ENCODE data around the gene HDLBP. TPM values are rescaled to one million over a fixed set of nuclear protein-coding genes. Genes with fewer than 3 reads are reported as not detected.

Gene HDLBP
- total RNA-seq, 1 donor from 2014 or later: 240 TPM

DNA sequence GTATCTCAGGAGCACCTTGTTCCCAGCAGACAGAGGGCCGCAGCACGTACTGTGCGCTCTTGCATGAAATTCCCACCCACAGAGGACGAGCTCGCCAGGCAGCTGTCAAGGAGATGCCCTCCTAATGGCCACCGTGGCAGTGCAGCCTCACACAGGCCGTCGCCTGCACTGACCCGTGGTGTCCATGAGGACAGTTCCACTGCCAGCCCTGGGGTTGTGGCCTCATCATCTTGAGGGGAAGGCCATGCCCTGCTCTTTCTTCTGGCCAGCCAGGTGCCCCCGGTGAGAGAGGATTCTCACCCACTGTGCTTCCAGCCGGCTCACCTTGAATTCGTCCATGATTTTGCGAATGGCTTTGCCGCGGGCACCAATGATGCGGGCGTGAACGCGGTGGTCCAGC, 85.0 kb downstream of the HDLBP start:
- intact Hi-C loops (cut with micrococcal nuclease): no loop called here

DNA sequence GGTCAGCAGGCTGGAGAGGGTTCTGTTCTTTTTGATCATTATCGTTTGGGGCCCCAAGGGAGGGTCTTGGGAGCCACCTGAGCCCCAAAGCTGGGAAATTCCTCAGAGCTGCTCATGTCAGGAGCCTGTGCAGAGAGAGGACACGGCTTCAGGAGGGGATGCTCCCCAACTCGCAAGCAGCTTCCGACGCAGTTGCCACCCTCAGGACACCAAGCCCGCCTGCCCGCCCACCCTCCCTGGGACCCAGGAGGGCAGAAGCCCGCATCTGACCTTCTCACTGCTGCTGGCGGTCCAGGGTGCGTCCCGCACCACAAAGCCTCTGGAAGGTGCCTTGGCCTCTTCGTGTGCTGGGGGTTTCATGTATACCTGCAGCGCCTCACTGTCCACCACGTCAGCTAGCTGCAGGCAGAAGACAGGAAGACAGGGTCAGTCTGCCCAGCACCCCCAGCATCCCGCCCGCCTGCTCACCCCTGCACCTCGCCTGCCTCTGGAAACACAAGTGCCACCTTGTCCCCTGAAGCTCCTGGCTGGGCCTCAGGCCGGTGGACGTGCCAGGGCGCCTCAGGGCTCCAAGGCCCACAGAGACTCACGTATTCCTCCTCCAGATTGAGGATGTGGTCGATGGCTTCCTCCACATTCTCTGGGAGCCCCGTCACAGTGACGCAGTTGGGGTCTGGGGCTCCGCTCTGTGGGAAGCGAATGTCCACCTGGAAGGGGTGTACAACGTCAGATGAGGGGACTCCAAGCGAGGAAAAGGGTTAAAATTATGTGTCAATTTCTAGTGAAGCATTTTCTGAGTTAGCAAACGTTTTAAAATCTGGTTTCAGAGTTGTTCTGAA, 85.7 kb downstream of the HDLBP start:
- intact Hi-C loops (cut with micrococcal nuclease): no loop called here

DNA sequence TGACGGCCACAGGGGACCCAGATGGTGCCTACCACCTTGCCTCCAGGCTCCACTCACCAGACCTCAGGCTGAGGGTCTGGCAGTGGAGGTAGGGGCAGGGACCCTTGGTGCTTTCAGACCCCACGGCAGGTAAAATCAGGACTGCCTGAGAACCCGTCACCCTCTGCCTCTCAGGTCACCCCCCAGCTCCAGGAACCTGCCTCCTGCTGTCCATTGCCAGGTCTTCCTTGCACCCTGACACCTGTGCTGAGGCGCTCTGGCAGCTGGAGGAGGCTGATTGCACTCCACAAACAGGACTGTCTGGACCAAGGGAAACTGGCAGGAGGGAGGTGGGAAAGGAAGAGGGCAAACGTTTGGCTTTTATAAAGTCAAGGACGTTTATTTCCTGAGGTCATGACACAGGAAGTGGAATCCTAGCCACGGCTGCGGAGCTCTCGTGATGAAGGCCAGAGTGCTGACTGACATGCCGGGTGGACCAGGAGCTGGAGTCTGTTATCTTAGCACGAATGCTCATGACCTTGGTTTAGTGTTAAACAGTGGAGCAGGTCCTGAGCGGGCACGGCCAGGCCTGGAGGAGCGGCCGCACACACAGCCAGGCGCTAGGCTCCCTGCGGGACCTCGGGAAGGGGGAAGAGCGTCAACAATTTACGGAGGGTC, 86.5 kb downstream of the HDLBP start:
- intact Hi-C loops (cut with micrococcal nuclease): no loop called here

DNA sequence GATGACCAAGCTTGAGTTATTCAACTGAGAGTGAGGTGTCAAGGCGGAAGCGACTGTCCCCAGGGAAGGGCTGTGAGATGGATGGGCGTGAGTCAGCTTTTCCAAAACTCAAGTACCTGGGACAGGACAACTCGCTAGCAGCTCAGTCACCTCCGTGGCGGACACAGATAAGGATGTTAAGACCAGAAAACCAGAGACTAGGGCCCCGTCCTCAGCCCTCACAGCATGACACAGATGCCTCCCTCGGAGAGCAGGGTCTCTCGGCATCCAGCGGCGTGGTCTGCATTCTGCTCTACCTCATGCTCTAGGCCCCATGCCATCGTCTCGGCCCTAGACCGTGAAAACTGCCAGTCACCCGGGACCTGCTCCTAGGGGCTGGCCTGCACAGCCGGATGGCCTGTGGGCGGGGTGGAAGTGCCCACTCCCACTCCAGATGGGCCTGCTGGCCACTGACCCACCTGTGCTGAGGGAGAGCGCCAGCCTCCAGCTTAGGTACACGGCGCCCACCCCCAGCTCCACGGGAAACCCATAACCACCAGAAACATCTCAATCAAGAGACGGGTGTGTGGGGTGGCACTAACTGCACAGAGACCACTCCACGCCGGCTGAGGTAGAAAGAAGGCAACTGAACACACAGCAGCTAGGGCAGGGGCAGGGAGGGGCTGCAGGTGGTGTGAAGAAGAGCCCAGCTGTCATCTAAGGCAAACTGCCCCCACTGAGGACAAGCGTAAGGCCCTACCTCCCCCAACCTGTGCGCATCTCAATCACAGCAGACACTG, 87.2 kb downstream of the HDLBP start:
- intact Hi-C loops (cut with micrococcal nuclease): no loop called here

DNA sequence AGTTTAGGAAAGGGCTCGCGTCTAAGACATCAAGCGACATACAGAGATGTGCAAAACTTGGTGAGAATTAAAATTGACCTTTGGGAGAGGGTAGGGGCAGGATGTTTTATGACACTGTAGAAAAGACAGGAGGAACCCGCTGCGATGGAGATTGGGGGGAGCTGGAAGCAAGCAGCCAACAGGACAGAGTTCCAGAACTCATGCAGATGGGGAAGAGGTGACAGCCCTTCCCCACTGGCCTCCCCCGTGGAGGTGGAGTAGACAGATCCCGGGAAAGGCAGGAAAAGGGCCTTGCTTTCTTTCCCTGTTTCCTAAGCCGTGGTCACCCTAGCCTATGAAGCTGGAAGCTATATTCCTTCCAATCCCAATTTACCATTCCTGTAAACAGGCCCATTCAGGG, 87.9 kb downstream of the HDLBP start:
- intact Hi-C loops (cut with micrococcal nuclease): no loop called here

DNA sequence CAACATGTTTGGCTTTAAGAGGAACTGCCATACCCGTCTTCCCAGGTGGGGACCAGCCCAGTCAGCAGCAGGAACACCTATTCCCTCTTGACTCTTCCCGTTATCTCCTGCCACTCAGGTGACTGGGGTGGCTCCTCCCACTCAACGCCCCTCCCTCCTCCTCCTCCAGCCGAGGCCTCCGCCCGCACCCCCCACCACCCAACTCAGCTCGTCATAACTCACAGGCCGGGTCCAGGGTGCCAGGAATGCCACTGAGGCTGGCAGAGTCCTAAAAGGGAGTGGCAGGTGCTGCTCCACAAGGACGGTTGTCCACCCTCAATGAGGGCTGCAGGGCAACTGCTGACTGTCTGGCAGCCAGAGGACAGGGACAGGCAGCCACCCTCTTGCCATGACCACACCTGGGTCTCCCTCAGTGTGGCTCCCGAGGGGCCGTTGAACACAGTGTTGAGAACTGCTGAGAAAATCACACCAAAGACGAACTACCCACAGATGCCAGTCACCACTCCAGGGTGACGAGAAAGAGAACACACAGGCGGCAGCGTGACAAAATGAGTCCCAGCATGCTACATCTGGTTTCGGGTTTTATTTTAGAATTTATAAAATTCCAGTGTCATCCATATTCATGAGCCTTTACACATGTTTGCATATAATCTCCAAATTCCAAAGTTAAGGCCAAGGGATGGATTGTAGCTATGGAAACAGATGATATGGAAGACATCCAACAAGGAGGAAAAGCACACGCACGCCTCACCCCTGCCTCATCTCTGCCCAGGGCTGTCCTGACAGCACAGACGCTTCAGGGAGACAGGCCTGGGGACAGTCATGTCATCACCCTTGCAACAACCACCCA, 88.5 kb downstream of the HDLBP start:
- intact Hi-C loops (cut with micrococcal nuclease): no loop called here

DNA sequence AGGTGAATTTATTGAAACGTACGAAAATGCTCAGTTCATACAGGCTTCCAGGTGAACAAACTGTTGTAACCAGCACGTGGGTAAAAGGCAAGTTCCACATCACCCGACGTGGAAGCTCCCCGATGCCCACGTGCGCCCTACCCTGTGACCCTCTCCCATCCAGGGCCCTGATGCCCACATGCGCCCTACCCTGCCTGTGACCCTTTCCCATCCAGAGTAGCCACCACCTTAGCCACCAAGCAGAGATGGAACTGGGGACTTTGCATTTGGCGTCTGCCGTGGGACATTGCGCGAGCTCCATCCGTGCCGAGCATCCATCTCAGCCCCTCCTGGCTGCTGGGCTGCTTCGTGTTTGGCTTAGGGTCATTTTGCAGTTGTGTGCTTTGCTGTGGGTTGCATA, 89.5 kb downstream of the HDLBP start:
- intact Hi-C loops (cut with micrococcal nuclease): no loop called here

DNA sequence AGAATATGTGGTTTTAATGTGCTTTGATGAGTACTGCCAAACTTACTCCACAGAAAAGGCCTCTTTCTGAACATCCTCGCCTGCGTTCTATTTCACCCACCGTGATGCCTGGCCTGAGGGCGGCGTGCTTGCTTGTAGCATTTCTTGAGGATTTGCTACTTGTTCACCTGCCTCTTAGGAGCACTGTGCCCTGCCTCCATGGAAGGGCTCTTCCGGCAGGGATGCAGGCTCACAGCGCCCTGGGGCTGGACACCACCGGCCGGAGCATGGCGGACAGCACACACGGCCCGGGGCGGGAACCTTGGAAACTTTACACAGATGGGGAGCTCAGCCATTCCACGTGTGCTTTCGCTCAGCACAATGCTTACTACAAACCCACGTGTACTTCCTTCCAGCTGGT, 89.9 kb downstream of the HDLBP start:
- intact Hi-C loops (cut with micrococcal nuclease): no loop called here

DNA sequence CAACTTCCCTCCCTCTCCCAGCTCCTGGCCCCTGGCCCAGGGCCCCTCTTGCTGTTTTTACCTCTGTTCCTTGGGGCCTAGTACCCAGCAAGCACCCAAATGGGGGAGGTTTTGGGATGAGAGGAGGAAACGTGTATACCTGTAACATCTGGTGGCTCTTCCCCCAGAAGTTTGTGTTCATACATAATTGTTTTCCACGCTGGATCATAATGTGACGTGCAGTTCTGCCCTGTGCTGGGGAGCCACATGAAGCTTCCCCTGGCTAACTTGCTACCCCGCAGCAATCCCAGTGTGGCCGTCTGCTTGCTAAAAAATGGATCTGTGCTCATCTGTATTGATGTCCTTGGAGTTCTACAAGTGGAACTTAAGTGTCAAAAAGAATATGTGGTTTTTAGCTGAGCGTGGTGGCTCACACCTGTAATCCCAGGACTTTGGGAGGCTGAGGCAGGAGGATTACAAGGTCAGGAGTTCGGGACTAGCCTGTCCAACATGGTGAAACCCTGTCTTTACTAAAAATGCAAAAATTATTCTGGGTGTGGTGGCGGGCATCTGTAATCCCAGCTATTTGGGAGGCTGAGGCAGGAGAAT, 90.5 kb downstream of the HDLBP start:
- intact Hi-C loops (cut with micrococcal nuclease): no loop called here

DNA sequence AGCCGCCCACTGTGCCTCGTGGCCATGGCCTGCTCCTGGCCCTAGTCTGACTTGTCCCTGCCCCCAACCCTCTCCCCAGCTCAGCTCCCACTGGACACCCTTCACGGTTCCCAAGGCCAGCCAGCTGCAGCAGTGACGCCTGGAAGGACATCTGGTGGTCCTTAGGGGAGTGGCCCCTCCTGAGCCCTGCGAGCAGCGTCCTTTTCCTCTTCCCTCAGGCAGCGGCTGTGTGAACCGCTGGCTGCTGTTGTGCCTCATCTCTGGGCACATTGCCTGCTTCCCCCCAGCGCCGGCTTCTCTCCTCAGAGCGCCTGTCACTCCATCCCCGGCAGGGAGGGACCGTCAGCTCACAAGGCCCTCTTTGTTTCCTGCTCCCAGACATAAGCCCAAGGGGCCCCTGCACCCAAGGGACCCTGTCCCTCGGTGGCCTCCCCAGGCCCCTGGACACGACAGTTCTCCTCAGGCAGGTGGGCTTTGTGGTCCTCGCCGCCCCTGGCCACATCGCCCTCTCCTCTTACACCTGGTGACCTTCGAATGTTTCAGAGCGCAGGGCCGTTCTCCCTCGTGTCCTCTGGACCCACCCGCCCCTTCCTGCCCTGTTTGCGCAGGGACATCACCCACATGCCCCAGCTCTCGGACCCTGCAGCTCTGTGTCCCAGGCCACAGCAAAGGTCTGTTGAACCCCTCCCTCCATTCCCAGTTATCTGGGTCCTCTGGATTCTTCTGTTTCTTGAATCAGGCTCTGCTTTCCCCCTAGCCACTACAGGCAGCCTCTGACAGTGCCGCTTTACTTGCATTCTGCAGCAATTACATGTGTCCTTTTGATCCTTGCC, 91.2 kb downstream of the HDLBP start:
- intact Hi-C loops (cut with micrococcal nuclease): no loop called here

DNA sequence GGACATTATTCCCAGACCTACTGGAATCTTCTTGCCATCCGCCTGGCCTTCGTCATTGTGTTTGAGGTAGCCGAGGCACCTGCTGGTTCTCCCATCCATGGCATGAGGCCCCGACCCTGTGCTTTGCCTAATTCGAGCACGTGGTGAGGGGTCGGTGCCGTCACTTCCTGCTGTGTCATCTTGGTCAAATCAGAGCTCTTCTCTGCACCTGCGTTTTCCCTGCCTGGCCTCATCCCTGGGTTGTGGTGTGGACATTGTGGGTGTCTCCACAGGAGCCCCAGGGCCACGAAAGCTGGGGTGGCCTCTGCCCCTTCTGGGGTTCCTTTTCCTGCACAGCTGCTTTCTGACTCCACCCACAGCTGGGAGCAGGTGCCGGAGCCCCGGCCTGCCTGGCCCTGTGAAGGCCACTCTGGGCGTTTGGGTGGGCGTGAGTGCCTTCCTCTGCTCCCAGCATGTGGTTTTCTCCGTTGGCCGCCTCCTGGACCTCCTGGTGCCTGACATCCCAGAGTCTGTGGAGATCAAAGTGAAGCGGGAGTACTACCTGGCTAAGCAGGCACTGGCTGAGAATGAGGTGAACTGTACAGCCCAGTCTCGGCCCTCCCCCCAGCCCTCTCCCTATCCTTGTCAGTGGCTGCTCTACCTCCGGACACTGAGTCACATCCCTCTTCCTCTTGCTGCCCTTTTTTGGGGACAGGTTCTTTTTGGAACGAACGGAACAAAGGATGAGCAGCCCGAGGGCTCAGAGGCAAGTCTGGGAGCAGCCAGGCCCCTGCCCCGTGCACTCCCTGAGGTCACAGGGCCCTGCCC, 92.1 kb downstream of the HDLBP start:
- intact Hi-C loops (cut with micrococcal nuclease): no loop called here

DNA sequence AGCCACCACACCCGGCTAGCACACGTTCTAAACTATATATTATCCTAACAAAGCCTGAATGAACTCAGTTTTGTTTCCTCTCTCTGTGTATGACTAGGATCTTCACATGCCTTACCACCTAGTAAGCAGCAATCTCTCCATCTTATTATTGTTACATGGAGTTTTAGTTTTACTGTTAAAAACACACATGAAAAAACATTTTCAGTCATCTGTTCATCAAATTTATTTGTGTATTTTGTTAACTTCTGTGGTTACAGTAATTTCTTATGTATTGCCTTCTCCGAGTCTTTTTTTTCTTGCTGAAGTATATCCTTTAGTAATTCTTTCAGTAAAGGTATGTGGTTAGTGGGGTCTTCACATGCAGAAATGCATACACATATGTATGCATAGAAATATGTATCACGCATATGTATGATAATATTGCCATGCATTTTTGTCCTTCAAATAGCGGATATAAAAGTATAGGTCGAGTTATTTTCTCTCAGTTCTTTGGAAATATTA, 95.6 kb downstream of the HDLBP start:
- intact Hi-C loops (cut with micrococcal nuclease): loop anchor here (2.0 kb wide), 1 partner anchor 397 kb away; no protein-coding TSS in a partner anchor

DNA sequence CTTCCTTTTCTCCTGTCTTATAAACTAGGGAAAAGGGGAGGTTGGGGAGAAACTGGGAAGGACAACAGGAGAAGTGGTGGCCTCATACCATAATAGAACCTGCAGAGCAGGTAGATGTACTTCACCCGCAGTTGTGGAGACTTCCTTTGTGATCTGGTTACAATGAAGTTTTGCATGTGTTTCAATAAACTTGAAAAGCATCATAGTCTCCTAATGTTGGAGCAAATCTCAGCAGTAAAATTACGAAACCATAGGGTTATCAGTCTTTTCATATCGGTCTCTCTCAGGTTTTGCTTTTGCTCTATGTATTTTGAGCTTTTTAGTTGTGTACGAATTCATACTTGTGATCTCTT, 96.5 kb downstream of the HDLBP start:
- intact Hi-C loops (cut with micrococcal nuclease): loop anchor here (2.0 kb wide), 1 partner anchor 398 kb away; no protein-coding TSS in a partner anchor

DNA sequence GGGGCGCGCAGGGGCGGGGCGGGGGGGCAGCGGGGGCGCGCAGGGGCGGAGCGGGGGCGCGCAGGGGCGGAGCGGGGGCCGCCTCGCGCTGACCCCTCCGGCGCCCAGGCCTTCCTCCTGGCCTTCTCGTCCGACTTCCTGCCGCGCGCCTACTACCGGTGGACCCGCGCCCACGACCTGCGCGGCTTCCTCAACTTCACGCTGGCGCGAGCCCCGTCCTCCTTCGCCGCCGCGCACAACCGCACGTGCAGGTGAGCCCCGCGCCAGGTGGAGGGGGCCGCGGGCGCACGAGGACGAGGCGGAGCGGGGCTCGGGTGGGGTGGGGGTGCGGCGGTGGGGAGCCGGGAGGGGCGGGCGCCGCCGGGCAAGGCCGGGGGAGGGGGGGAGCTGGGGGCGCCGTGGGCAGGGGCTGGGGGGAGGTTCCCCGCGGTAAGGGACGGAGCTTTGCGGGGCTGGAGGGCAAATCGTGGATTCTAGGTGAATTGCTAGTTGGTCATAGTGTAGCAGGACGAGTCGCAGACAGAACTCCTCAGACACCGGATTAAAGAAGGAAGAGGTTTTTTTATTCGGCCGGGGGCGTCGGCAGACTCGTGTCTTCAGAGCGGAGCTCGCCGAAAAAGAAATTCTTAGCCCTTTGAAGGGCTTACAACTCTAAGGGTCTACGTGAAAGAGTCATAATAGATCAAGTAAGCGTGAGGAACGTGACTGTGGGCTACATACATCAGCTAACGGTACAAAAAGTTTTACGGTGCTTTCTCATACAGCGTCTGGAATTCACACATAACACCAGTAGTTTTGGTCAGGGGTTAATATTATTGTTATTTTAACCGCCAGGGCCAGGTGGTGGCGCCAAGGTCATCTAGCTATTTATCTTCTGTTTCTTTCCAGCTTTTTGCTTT, 97.1 kb downstream of the HDLBP start:
- intact Hi-C loops (cut with micrococcal nuclease): loop anchor here (2.0 kb wide), 1 partner anchor 398 kb away; no protein-coding TSS in a partner anchor

DNA sequence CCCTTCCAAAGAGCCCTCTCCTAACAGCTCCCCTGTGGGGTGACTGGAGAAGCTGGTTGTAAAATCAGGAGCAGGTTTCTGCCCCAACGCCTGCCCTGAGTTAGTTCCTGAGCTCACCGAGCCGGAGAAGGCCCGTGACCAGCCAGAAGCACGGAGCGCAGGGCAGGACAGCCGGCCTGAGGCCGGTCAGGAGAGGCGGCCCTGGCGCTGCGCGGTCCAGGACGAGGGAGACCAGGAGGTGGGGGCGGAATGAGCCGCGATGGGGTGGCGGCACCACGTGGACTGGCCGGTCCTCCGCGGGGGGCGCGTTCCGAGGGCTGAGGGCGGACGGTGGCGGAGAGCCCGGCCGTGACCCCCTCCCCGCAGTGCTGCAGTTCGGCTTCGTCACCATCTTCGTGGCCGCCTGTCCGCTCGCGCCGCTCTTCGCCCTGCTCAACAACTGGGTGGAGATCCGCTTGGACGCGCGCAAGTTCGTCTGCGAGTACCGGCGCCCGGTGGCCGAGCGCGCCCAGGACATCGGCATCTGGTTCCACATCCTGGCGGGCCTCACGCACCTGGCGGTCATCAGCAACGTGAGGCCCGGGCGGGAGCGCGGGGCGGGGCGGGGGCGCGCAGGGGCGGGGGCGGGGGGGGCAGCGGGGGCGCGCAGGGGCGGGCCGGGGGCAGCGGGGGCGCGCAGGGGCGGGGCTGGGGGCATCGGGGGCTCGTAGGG, 98.0 kb downstream of the HDLBP start:
- intact Hi-C loops (cut with micrococcal nuclease): loop anchor here (2.0 kb wide), 1 partner anchor 399 kb away; no protein-coding TSS in a partner anchor

DNA sequence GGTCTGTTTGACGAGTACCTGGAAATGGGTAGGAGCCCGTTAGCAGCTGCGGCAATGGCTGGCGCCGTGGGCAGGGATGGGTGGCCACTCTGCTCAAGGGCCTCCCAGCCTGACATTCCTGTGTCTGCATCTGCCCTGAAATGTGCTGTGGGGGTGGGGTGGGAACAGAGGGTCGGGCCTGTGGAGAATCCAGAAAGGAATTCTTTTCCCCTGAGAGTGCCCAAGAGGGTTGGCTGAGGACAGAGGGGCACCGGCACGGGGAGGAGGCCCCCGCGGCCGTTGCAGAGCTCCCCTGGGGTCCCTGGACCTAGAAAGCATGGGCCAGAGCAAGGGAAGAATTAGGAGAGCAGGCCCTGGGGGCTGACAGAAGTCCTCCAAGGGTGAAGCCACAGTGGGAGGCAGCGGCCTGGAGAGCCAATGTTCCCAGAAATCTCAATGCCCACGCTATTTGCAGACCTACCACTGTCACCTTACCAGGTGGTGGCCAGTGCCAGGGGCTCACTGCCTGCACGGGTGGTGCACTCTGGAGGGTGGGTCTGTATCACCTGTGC, 99.2 kb downstream of the HDLBP start:
- intact Hi-C loops (cut with micrococcal nuclease): no loop called here

DNA sequence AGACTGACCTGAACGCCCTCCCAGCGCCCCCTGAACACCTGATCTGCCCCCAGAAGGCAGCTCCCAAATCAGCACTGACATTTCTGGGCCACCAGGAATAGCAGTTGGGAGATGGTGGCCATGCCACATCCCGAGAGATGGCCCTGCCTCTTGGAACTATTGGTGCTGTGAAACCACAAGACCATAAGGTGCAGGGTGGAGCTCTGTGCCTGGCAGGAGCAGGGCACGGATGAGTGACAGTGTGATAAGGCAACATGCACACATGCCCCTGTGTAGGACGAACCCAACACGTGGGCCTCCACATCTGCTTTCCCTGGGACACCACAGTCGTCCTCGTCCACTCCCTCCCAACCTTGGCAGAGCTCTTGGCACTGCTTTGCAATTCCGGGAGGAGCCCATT, 100.1 kb downstream of the HDLBP start:
- intact Hi-C loops (cut with micrococcal nuclease): no loop called here

All from T-helper 2 cell treated with Interferon-gamma antibody and Interleukin-4, amounts not matched to agents 100 ng/mL and 5 ng/mL, for 36 hours (primary cell).